Activated CD8-positive, alpha-beta memory T cell treated with anti-CD3 and anti-CD28 coated beads, Interleukin-2, amount 50 U/mL, for 24 hours (primary cell): Measurements from ENCODE around the gene RPL4.
"Not testable (repeated sequence)": the region's sequence is repeated elsewhere in the genome, so short reads cannot be mapped to it uniquely, and the experiment has no call there.

Experiments used
- DNase-seq: peaks from one replicate; pipeline ENCODE4 v3.0.0-alpha.2; 2020; ENCODE audit errors: extremely low read depth

The RPL4 gene

GRCh38 chr15:66504563-66505429 is at the start of gene RPL4, which contains the start of gene ZWILCH:
Gene RPL4, minus strand, starts transcription at chr15:66504855. Its CDS starts 65 bp downstream, at chr15:66504790.
Gene ZWILCH, plus strand, starts transcription at chr15:66505326. Its CDS starts 13 bp downstream, at chr15:66505339.
- DNase-seq = no peak

GRCh38 chr15:66545255-66545654 is 40.6 kb upstream of the RPL4 start:
- no peak for DNase-seq

GRCh38 chr15:66542896-66543295 is 38.2 kb upstream of the RPL4 start:
- no peak for DNase-seq

DNA sequence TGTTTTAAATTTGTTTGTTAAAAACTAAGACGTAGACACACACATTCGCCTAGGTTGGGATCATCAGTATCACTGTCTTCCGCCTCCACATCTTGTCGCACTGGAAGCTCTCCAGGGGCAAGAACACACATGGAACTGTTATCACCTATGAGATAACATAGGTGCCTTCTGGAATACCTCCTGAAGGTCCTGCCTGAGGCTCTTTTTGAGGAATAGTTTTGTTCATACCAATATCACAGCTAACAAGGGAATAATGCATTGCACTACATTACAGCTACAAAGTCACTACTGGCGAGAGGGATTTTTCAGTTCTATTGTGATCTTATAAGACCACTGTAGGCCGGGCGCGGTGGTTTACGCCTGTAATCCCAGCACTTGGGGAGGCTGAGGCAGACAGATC is 30.4 kb upstream of the RPL4 start:
- DNase-seq = no peak

DNA sequence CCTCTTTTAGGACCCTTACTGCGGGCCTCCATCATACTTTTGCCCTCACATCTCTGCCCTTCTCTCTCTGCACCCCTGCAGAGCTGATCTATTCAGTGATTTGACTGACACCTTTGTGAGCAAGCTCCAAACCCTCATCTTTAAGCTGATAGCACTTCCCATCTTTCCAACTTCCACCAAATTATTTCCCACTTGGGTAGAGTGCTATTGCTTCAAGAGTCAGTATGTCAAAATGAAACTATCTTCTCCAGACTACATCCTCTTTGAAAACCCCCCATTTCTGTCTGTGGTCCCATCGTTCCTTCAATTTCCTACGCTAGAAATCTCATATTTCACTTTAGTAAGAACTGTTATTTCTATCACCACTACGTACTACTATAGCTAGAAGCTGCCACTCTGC is 20.2 kb upstream of the RPL4 start:
- no peak for DNase-seq

- no peak for DNase-seq
Measured at GRCh38 chr15:66523926-66524325, 19.3 kb upstream of the RPL4 start.

GRCh38 chr15:66515901-66516322 is 11.3 kb upstream of the RPL4 start:
- DNase-seq = no peak

GRCh38 chr15:66514586-66514985 is 9.9 kb upstream of the RPL4 start:
- no peak for DNase-seq

DNA sequence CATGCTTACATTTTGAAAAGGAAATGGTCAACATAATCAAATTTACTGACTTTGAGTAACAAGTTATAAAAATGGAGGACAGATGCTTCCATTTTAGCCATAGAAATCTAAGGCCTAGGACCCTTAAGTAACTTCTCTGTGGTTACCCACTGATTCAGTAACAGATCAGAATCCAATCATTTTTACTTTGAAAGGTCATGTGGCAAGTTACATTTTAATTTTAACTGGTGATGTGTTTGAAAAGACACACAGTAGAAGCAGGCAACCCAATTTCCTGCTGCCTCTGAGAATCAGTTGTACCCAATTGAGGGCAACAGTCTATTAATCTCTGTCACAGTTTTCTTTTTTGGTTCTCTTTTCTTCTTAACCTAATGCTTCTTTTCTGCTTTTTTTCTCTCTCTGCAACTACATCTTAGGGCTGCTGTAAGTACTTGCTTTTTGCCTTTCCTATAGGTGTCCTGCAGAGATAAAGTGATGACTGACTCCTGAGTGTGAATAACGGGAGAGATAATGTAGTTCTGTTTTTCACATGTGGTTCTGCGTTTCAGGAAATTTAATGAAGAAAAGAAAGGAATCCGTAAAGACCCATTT is 3.7 kb upstream of the RPL4 start:
- DNase-seq = no peak

GRCh38 chr15:66505818-66506217 is 1.2 kb upstream of the RPL4 start:
- no peak for DNase-seq

- no peak for DNase-seq
Measured at GRCh38 chr15:66505430-66505811, 766 bp upstream of the RPL4 start.

DNA sequence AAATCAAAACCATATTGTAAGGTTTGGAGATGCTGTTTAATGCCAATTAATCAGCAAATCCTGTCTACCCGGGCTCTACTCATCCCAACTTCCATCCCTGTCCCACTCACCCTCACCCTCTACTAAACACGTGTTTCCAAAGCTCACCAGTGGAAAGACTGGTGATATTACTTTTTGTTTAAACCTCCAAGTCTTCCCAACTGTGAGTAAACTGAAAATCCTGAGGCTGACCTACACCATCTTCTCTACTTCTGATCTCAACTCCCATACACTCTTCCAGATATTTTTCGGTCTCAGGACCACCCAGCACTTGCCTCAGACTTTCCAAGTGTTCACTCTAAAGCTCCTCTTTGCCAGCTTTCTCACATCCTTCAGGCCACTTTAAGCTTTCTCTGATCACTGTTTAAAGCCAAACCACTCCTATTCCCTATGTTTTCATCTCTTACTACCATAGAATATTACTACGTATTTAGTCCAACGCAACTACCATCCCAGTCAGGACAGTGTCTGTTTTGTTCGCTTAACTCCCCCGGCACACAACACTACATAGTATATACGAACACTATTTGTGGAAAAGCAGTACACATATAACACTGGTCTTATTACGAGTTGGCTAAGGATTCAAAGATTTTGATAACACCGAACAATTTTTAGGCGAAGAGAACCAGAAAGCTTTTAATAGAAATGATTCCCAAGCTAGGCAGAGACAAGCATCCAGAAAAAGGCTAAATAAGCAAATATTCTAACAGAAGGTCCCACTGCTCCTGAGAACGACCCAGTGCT is 684 bp downstream of the RPL4 start:
- DNase-seq = no peak

- not testable (repeated sequence) for DNase-seq
Measured at GRCh38 chr15:66503041-66503648, 1.5 kb downstream of the RPL4 start.

DNA sequence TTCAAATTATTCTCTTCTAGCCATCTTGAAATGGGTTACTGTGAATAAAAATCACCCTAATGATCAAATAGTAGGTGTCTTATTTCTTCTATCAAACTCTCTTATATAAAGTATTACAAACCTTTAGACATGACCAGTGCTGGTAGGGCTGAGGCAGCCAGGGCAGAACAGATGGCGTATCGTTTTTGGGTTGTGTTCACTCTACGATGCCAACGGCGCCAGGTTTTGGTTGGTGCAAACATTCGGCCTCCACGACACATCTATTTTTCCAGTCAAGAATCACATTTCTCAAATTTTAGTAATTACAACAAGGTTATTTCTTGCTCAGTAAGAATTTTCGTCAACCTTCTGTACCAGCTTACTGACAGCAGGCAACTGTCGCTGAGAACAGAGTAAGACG is 2.2 kb downstream of the RPL4 start:
- DNase-seq = no peak

- not testable (repeated sequence) for DNase-seq
Measured at GRCh38 chr15:66500346-66500745, 4.3 kb downstream of the RPL4 start.

GRCh38 chr15:66498501-66499386 is 5.9 kb downstream of the RPL4 start:
- no peak for DNase-seq

GRCh38 chr15:66497502-66498455 is 6.9 kb downstream of the RPL4 start, which contains the start of gene SNAPC5:
Gene SNAPC5, minus strand, starts transcription at chr15:66497762. Its CDS starts 31 bp downstream, at chr15:66497731.
- DNase-seq = peak; percentile 87

DNA sequence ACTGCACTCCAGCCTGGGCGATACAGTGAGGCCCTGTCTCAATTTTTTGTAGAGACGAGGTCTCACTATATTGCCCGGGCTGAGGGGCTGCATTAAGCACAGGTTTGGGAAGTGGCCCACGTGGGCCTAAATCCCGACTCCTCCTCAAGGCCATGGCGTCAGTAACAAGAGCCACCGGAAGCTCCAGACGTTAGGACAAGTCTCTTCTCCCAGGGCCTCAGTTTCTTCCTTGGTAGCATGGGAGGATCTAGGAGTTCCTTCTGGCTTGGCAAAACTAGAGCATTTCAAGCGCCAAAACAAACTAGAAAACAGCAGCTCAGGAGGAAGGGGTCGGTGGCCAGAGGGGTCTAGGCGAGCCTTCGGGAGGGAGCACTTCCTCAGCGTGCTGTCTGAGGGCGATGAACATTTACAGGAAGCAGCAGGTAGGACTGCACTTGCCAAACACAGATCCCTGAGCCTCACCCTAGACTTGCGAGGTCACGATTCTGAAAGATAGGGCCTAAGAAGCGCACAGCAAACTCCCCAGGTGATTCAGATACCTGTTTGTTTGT is 7.6 kb downstream of the RPL4 start:
- DNase-seq = no peak

GRCh38 chr15:66494262-66494661 is 10.4 kb downstream of the RPL4 start:
- DNase-seq = no peak
